SU-DHL-6 (cell line): ENCODE measurements around the gene TIPRL.
"Not testable (repeated sequence)": the region's sequence is repeated elsewhere in the genome, so short reads cannot be mapped to it uniquely, and the experiment has no call there.

Experiments
- EZH2phosphoT487 ChIP-seq: fragments of 200-600 bp; sonication (generic), shearing (Covaris generic); conservative IDR thresholded peaks from 2 replicates; pipeline ENCODE4 v1.6.1; 2018; ENCODE audit warnings: mild to moderate bottlenecking, antibody characterized with exemption, low read length, moderate library complexity, mixed read lengths
- TF ChIP-seq, protein P1 (sequence below): fragments of 200-600 bp; sonication (generic); IDR thresholded peaks from one replicate; pipeline ENCODE4 v1.5.1; 2017; ENCODE audit warnings: antibody characterized with exemption, mild to moderate bottlenecking, low read length, moderate library complexity; ENCODE audit not compliant: insufficient read depth, poor library complexity, severe bottlenecking

DNA sequence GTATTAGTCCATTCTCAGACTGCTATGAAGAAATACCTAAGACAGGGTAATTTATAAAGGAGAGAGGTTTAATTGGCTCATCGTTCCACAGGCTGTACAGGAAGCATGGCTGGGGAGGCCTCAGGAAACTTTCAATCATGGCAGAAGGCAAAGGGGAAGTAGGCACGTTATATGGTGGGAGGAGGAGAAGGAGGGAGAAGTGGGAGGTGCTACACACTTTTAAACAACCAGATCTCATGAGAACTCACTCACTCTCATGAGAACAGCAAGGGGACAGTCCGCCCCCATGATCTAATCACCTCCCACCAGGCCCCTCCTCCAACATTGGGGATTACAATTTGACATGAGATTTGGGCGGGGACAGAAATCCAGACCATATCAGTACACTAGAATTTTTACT is 24.1 kb upstream of the TIPRL start:
- TF ChIP-seq, protein P1, sequence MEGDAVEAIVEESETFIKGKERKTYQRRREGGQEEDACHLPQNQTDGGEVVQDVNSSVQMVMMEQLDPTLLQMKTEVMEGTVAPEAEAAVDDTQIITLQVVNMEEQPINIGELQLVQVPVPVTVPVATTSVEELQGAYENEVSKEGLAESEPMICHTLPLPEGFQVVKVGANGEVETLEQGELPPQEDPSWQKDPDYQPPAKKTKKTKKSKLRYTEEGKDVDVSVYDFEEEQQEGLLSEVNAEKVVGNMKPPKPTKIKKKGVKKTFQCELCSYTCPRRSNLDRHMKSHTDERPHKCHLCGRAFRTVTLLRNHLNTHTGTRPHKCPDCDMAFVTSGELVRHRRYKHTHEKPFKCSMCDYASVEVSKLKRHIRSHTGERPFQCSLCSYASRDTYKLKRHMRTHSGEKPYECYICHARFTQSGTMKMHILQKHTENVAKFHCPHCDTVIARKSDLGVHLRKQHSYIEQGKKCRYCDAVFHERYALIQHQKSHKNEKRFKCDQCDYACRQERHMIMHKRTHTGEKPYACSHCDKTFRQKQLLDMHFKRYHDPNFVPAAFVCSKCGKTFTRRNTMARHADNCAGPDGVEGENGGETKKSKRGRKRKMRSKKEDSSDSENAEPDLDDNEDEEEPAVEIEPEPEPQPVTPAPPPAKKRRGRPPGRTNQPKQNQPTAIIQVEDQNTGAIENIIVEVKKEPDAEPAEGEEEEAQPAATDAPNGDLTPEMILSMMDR = not testable (repeated sequence)
- not testable (repeated sequence) for TF ChIP-seq EZH2phosphoT487
